ENCODE data around the gene TMPRSS6.

- TF ChIP-seq CTCF (IDR thresholded peaks at IDR 0.05) (no peak), EP300 (IDR thresholded peaks at IDR 0.05) (no peak), POLR2A (IDR thresholded peaks at IDR 0.05; ENCODE audit: low read depth) (no peak), POLR2AphosphoS5 (IDR thresholded peaks at IDR 0.05) (no peak)
These were observed 80.5 kb downstream of the TMPRSS6 start for GRCh38 chr22:37028692-37029674.

Measured in esophagus muscularis mucosa (tissue), 4 donors.